IMR-90 (cell line): ENCODE measurements around the gene CYGB. TPM values are rescaled to one million over a fixed set of nuclear protein-coding genes. Genes with fewer than 3 reads are reported as not detected.

Experiments used
- ATAC-seq: fragments of 200-7000 bp; cut with Tn5 transposase; 2 replicates; pipeline ENCODE4 v1.9.1; 2020; ENCODE audit warnings: low read depth, mild to moderate bottlenecking, moderate library complexity
- BruUV-seq: library from RNA; stranded (reverse); fragments of 400-500 nt; replicated peaks from 2 replicates; lab custom pipeline; 2021; lab: Mats Ljungman, UMichigan
- CTCF ChIA-PET: fragments of 300-600 bp; formaldehyde crosslinking; extraction: SDS; loops from one replicate; lab custom pipeline; 2021; ENCODE audit warnings: antibody characterized with exemption; lab: Yijun Ruan, JAX
- POLR2A ChIA-PET: fragments of 300-600 bp; sonication (Branson Sonifier 250); formaldehyde crosslinking; loops from one replicate; lab custom pipeline; 2022; ENCODE audit warnings: antibody characterized with exemption; ENCODE audit not compliant: unreplicated experiment; lab: Charles Lee
- DNase-seq: peaks from one replicate; pipeline ENCODE4 v3.0.0; 2013
- H2AFZ ChIP-seq: replicated peaks from 2 replicates; pipeline ENCODE3; 2013; ENCODE audit warnings: low read length, mild to moderate bottlenecking; ENCODE audit not compliant: poor library complexity
- H2AK5ac ChIP-seq: 2 replicates; pipeline ENCODE4 v1.6.1; 2013; ENCODE audit warnings: low read depth, low read length, inconsistent platforms
- H2AK9ac ChIP-seq: replicated peaks from 2 replicates; pipeline ENCODE3; 2013; ENCODE audit warnings: mild to moderate bottlenecking, low read depth, low read length, moderate library complexity; ENCODE audit not compliant: poor library complexity
- H2BK120ac ChIP-seq: 2 replicates; pipeline ENCODE4 v1.6.1; 2013; ENCODE audit warnings: low read depth, low read length, inconsistent platforms
- H2BK15ac ChIP-seq: 3 replicates; pipeline ENCODE4 v1.6.1; 2013; ENCODE audit warnings: low read depth, low read length, inconsistent platforms
- H2BK20ac ChIP-seq: 2 replicates; pipeline ENCODE4 v1.6.1; 2013; ENCODE audit warnings: low read depth, mild to moderate bottlenecking, inconsistent platforms, low read length, moderate library complexity
- H2BK5ac ChIP-seq: 2 replicates; pipeline ENCODE4 v1.6.1; 2013; ENCODE audit warnings: mild to moderate bottlenecking, low read depth, low read length, inconsistent platforms; ENCODE audit not compliant: poor library complexity, severe bottlenecking
- H3K14ac ChIP-seq: replicated peaks from 2 replicates; pipeline ENCODE4 v1.6.1; 2013; ENCODE audit warnings: low read depth, low read length, inconsistent platforms
- H3K18ac ChIP-seq: 2 replicates; pipeline ENCODE4 v1.6.1; 2013; ENCODE audit warnings: low read depth, low read length, control low read depth
- H3K23ac ChIP-seq: 2 replicates; pipeline ENCODE4 v1.6.1; 2013; ENCODE audit warnings: low read depth, low read length, inconsistent platforms
- H3K27ac ChIP-seq: 2 replicates; pipeline ENCODE4 v1.5.1; 2013; ENCODE audit warnings: mild to moderate bottlenecking, control low read depth, low read length; ENCODE audit not compliant: insufficient read depth
- H3K27me3 ChIP-seq: 2 replicates; pipeline ENCODE4 v1.6.1; 2013; ENCODE audit warnings: low read length; ENCODE audit not compliant: control insufficient read depth, insufficient read depth
- H3K36me3 ChIP-seq: 2 replicates; pipeline ENCODE4 v1.6.1; 2013; ENCODE audit warnings: low read length, mixed read lengths; ENCODE audit not compliant: control insufficient read depth, insufficient read depth
- H3K4ac ChIP-seq: 2 replicates; pipeline ENCODE4 v1.6.1; 2013; ENCODE audit warnings: low read depth, low read length, inconsistent platforms
- H3K4me1 ChIP-seq: 2 replicates; pipeline ENCODE4 v1.6.1; 2013; ENCODE audit warnings: low read length, mixed read lengths; ENCODE audit not compliant: control insufficient read depth, insufficient read depth
- H3K4me2 ChIP-seq: 2 replicates; pipeline ENCODE4 v1.6.1; 2013; ENCODE audit warnings: low read depth, mild to moderate bottlenecking, control low read depth, low read length, moderate library complexity
- H3K4me3 ChIP-seq: 2 replicates; pipeline ENCODE4 v1.5.1; 2013; ENCODE audit warnings: low read depth, mild to moderate bottlenecking, control low read depth, low read length, moderate library complexity; ENCODE audit not compliant: insufficient read depth
- H3K56ac ChIP-seq: 2 replicates; pipeline ENCODE4 v1.6.1; 2013; ENCODE audit warnings: low read length, inconsistent platforms; ENCODE audit not compliant: insufficient read depth; ENCODE audit errors: extremely low read depth
- H3K79me1 ChIP-seq, 2 experiments: 2 replicates each; pipeline ENCODE4 v1.6.1; 2013; ENCODE audit warnings: low read length in 2 of 2, inconsistent platforms in 1 of 2, low read depth in 1 of 2
- H3K9ac ChIP-seq: 2 replicates; pipeline ENCODE4 v1.6.1; 2013; ENCODE audit warnings: low read depth, low read length, control low read depth
- H3K9me1 ChIP-seq: 2 replicates; pipeline ENCODE4 v1.6.1; 2013; ENCODE audit warnings: low read length, inconsistent platforms; ENCODE audit not compliant: insufficient read depth
- H3K9me3 ChIP-seq: 2 replicates; pipeline ENCODE4 v1.6.1; 2013; ENCODE audit warnings: low read length; ENCODE audit not compliant: control insufficient read depth, insufficient read depth
- H4K20me1 ChIP-seq: 2 replicates; pipeline ENCODE4 v1.6.1; 2013; ENCODE audit warnings: low read length, inconsistent platforms; ENCODE audit not compliant: insufficient read depth
- H4K5ac ChIP-seq: 2 replicates; pipeline ENCODE4 v1.6.1; 2013; ENCODE audit warnings: mild to moderate bottlenecking, low read depth, low read length, control low read depth
- H4K8ac ChIP-seq, 2 experiments: 2 replicates each; pipeline ENCODE4 v1.6.1; 2013; ENCODE audit warnings: low read depth in 2 of 2, low read length in 2 of 2, control low read depth in 1 of 2, inconsistent platforms in 1 of 2
- H4K91ac ChIP-seq: 2 replicates; pipeline ENCODE4 v1.6.1; 2013; ENCODE audit warnings: low read depth, low read length, inconsistent platforms; ENCODE audit not compliant: insufficient read depth
- BHLHE40 ChIP-seq: fragments of 150-350 bp; IDR thresholded peaks from 2 replicates; pipeline ENCODE4 v1.6.1; 2016; ENCODE audit warnings: mild to moderate bottlenecking, low read depth, low read length
- CTCF ChIP-seq: conservative IDR thresholded peaks from 2 replicates; pipeline ENCODE4 v1.5.1; 2012; ENCODE audit warnings: mild to moderate bottlenecking, low read depth, low read length, improper control_type of control experiment
- FOS ChIP-seq: fragments of 150-350 bp; IDR thresholded peaks from 2 replicates; pipeline ENCODE4 v1.6.1; 2016; ENCODE audit warnings: low read depth, low read length
- MAFK ChIP-seq: IDR thresholded peaks from 2 replicates; pipeline ENCODE4 v1.6.1; 2012; ENCODE audit warnings: low read depth, low read length, improper control_type of control experiment
- MAZ ChIP-seq: IDR thresholded peaks from 2 replicates; pipeline ENCODE4 v1.6.1; 2012; ENCODE audit warnings: low read depth, mild to moderate bottlenecking, low read length, improper control_type of control experiment, moderate library complexity, borderline replicate concordance
- MXI1 ChIP-seq: IDR thresholded peaks from 2 replicates; pipeline ENCODE4 v1.6.1; 2012; ENCODE audit warnings: low read depth, mild to moderate bottlenecking, low read length, moderate library complexity, borderline replicate concordance
- NFE2L2 ChIP-seq: fragments of 150-350 bp; IDR thresholded peaks from 2 replicates; pipeline ENCODE4 v1.6.1; 2016; ENCODE audit warnings: low read depth, mild to moderate bottlenecking, low read length
- POLR2A ChIP-seq: IDR thresholded peaks from 2 replicates; pipeline ENCODE4 v1.6.1; 2012; ENCODE audit warnings: mild to moderate bottlenecking, low read depth, low read length
- RAD21 ChIP-seq: IDR thresholded peaks from 2 replicates; pipeline ENCODE4 v1.6.1; 2012; ENCODE audit warnings: low read length, improper control_type of control experiment
- RCOR1 ChIP-seq: IDR thresholded peaks from 2 replicates; pipeline ENCODE4 v1.6.1; 2012; ENCODE audit warnings: mild to moderate bottlenecking, low read length, improper control_type of control experiment; ENCODE audit not compliant: insufficient replicate concordance
- RFX5 ChIP-seq: IDR thresholded peaks from 2 replicates; pipeline ENCODE4 v1.8.0; 2012; ENCODE audit warnings: low read depth, mild to moderate bottlenecking, low read length, moderate library complexity
- WGBS, 2 experiments: methylation state at CpG; one replicate each; pipeline versions ENCODE4 v1.1.5 to v1.1.7; 2013; ENCODE audit warnings: missing lambda C conversion rate in 2 of 2; ENCODE audit not compliant: insufficient read length in 1 of 2; ENCODE audit errors: extremely low coverage in 2 of 2; 5-methylcytosine and 5-hydroxymethylcytosine counted together
- dilution Hi-C: fragments of 300-500 bp; cut with HindIII; formaldehyde crosslinking; loops from one replicate; pipeline ENCODE4 v1.14.3; 2018; ENCODE audit warnings: low sequenced_read_pairs; ENCODE audit not compliant: unreplicated experiment
- in situ Hi-C: fragments of 300-500 bp; cut with MboI; formaldehyde crosslinking; loops from 3 replicates; pipeline ENCODE4 v1.14.3; 2019; ENCODE audit warnings: low sequenced_read_pairs, inconsistent platforms, mixed read lengths
- intact Hi-C: fragments of 100-400 bp; cut with micrococcal nuclease; formaldehyde crosslinking; loops from 2 replicates; pipeline ENCODE4 v1.10.0; 2022
- polyA plus RNA-seq, 3 experiments: library from polyadenylated mRNA; depleted of rRNA; stranded (reverse); fragments of >200 nt; gene quantifications; 2 replicates each; pipeline ENCODE4 v1.2.3, GENCODE V29; 2012; ENCODE audit warnings: low replicate concordance in 1 of 3
- total RNA-seq: library from RNA; depleted of rRNA; stranded (reverse); fragments of >200 nt; gene quantifications from 2 replicates; pipeline ENCODE4 v1.2.3, GENCODE V29; 2012
- TF ChIP-seq, protein P1 (sequence below): fragments of 150-350 bp; IDR thresholded peaks from 2 replicates; pipeline ENCODE4 v1.6.1; 2016; ENCODE audit warnings: low read depth, mild to moderate bottlenecking, low read length, moderate library complexity, borderline replicate concordance
- TF ChIP-seq, protein P2 (sequence below): fragments of 150-350 bp; IDR thresholded peaks from 2 replicates; pipeline ENCODE4 v1.6.1; 2017; ENCODE audit warnings: mild to moderate bottlenecking, antibody characterized with exemption, low read length, low read depth

Gene CYGB
- total and polyA plus RNA-seq, 2 of the 4 experiments (the other 2 are of a cell fraction): 1.3 to 2.9 TPM

GRCh38 chr17:76506408-76507345 lies 30.8 kb downstream of the CYGB start:
- WGBS, 2 experiments: 2% methylated on average over 12 of the region's 24 CpGs; no CpG with 5 or more reads in 1 of the 2 experiments
- Histone ChIP-seq H3K23ac (0 out of 2 replicates have a peak overlapping the region, but pooled peaks have one; percentile 54), H4K8ac (0 out of 4 replicates have a peak overlapping the region, but pooled peaks of 1 of the 2 experiments have one; percentile 69), H3K14ac (no peak overlapping the region), H3K56ac (no peak overlapping the region), H3K9ac (no peak overlapping the region), H2AK9ac (peak overlapping the region; percentile 7), H2BK5ac (no peak overlapping the region), H2BK15ac (no peak overlapping the region; the same call in 2 of the 3 replicates), H3K18ac (no peak overlapping the region), H2BK20ac (no peak overlapping the region; the same call in 1 of the 2 replicates), H3K27ac (no peak overlapping the region), H3K36me3 (no peaks in the 10 kb centered on the region), H3K4me2 (no peak overlapping the region), H3K4me3 (no peak overlapping the region), H3K9me1 (peaks cover 8% of the 10 kb centered on the region), H3K9me3 (no peaks in the 10 kb centered on the region), H3K79me1 (peaks cover 0 to 2% of the 10 kb centered on the region in 2 experiments; a peak in 2 of 4 replicates), H4K91ac (0 out of 2 replicates have a peak overlapping the region, but pooled peaks have one; percentile 47), H3K27me3 (peaks cover 13% of the 10 kb centered on the region), H2BK120ac (no peak overlapping the region), H4K20me1 (no peaks in the 10 kb centered on the region), H3K4ac (peak overlapping the region; percentile 76), H4K5ac (no peak overlapping the region), H2AK5ac (peak overlapping the region; percentile 83), H2AFZ (peak overlapping the region; percentile 88), H3K4me1 (peaks cover 13% of the 10 kb centered on the region)
- ChIA-PET POLR2A (no interaction called here), CTCF (no interaction called here)
- ATAC-seq: peak; percentile 88
- in situ Hi-C loops (loop anchor here (5.0 to 10.0 kb wide), 3 partner anchors 39 to 202 kb away; partner anchors contain the start of genes AANAT and QRICH2), intact Hi-C loops (loop anchor here (1.0 kb wide), 3 partner anchors 40 to 98 kb away; no protein-coding TSS in a partner anchor), dilution Hi-C loops (no loop called here)
- no TSS peak for BruUV-seq
- peak; percentile 54 for DNase-seq
- no peak for TF ChIP-seq BHLHE40
- TF ChIP-seq RFX5: no peak
- TF ChIP-seq RAD21: peak; percentile 97
- TF ChIP-seq CTCF: peak; percentile 97
- TF ChIP-seq MAZ: no peak
- TF ChIP-seq, protein P1, sequence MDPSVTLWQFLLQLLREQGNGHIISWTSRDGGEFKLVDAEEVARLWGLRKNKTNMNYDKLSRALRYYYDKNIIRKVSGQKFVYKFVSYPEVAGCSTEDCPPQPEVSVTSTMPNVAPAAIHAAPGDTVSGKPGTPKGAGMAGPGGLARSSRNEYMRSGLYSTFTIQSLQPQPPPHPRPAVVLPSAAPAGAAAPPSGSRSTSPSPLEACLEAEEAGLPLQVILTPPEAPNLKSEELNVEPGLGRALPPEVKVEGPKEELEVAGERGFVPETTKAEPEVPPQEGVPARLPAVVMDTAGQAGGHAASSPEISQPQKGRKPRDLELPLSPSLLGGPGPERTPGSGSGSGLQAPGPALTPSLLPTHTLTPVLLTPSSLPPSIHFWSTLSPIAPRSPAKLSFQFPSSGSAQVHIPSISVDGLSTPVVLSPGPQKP: no peak
- no peak for TF ChIP-seq RCOR1
- no peak for TF ChIP-seq MAFK
- TF ChIP-seq, protein P2, sequence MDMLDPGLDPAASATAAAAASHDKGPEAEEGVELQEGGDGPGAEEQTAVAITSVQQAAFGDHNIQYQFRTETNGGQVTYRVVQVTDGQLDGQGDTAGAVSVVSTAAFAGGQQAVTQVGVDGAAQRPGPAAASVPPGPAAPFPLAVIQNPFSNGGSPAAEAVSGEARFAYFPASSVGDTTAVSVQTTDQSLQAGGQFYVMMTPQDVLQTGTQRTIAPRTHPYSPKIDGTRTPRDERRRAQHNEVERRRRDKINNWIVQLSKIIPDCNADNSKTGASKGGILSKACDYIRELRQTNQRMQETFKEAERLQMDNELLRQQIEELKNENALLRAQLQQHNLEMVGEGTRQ: peak; percentile 74
- TF ChIP-seq FOS: no peak
- peak; percentile 84 for TF ChIP-seq MXI1
- TF ChIP-seq POLR2A: peak; percentile 42; the same call in 1 of the 2 replicates
- no peak for TF ChIP-seq NFE2L2
